Activated naive CD8-positive, alpha-beta T cell treated with anti-CD3 and anti-CD28 coated beads, Interleukin-2, amount 50 U/mL, for 24 hours (primary cell): ENCODE results near the gene LRCH1.
"Not testable (repeated sequence)": the region's sequence is repeated elsewhere in the genome, so short reads cannot be mapped to it uniquely, and the experiment has no call there.

Source experiments
- ATAC-seq: fragments of 150-1000 bp; cut with Tn5 transposase; one replicate; pipeline ENCODE4 v1.10.0; 2021
- DNase-seq: peaks from one replicate; pipeline ENCODE4 v3.0.0; 2021
- H3K27ac Mint-ChIP-seq: one replicate; pipeline ENCODE4 v1.8.0; 2021; ENCODE audit warnings: mild to moderate bottlenecking, mixed read lengths
- H3K27me3 Mint-ChIP-seq: one replicate; pipeline ENCODE4 v1.8.0; 2021; ENCODE audit warnings: mixed read lengths
- H3K36me3 Mint-ChIP-seq: one replicate; pipeline ENCODE4 v1.8.0; 2021; ENCODE audit warnings: low read depth, mixed read lengths
- H3K4me1 Mint-ChIP-seq: one replicate; pipeline ENCODE4 v1.8.0; 2021; ENCODE audit warnings: mixed read lengths
- H3K4me3 Mint-ChIP-seq: one replicate; pipeline ENCODE4 v1.8.0; 2021; ENCODE audit warnings: mild to moderate bottlenecking, moderate library complexity, mixed read lengths
- H3K9me3 Mint-ChIP-seq: one replicate; pipeline ENCODE4 v1.8.0; 2021; ENCODE audit warnings: mixed read lengths

The LRCH1 gene

DNA sequence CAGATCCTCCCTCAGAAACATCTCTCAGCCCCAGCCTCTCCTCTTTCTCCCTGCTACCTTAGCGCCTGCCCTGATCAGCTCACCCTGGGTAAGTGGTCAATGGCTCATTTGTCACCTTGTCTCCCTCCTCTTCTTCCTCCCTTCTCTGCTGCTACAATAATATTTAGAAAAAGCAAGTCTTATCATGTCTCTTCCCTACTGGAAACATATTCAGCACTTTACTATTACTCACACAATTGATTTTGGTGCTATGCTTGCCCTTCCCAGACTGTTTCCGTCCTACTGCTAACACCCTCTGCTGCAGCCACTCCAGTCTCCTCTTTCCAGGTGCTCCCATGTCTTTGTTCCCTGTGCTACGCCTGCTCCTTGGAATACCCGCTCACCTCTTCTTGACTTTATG is 208.2 kb downstream of the LRCH1 start:
- H3K27me3 Mint-ChIP-seq, result peaks cover 5% of the 10 kb centered on the region

DNA sequence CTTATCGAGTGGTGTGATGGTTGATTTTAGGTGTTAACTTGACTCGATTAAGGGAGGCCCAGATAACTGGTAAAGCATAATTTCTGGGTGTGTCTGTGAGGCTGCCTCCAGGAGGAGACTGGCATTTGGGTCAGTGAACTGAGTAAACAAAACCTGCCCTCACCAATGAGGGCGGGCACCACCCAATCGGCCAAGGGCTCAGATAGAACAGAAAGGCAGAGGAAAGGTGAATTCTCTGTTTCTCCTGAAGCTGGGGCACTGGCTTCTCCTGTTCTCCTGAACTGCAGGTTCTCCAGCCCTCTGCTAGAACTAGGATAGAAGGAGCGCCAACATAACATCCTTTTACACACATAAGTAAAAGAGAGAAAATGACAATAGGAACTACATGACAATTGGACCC is 208.9 kb downstream of the LRCH1 start:
- Mint-ChIP-seq H3K4me1 (peaks cover 5% of the 10 kb centered on the region), H3K4me3 (no peak overlapping the region), H3K27me3 (peaks cover 5% of the 10 kb centered on the region), H3K36me3 (no peaks in the 10 kb centered on the region), H3K27ac (no peak overlapping the region), H3K9me3 (no peaks in the 10 kb centered on the region)
- no peak for ATAC-seq
- no peak for DNase-seq

More for the DNA sequence above, 208.2 kb downstream of the LRCH1 start:
- no peak overlapping the region for H3K27ac Mint-ChIP-seq
- no peak for ATAC-seq
- no peaks in the 10 kb centered on the region for H3K9me3 Mint-ChIP-seq
- H3K36me3 Mint-ChIP-seq, result no peaks in the 10 kb centered on the region
- DNase-seq, result no peak
- H3K4me3 Mint-ChIP-seq, result no peak overlapping the region
- peaks cover 5% of the 10 kb centered on the region for H3K4me1 Mint-ChIP-seq

DNA sequence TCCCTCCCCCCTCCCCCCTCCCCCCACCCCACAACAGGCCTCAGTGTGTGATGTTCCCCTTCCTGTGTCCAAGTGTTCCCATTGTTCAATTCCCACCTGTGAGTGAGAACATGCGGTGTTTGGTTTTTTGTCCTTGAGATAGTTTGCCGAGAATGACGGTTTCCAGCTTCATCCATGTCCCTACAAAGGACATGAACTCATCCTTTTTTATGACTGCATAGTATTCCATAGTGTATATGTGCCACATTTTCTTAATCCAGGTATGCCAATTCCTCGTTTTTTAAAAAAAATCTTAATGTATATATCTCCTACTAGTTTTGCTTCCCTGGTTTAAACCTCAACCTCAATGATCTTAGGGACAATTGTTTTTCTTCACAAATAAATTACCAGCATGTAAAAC is 217.0 kb downstream of the LRCH1 start:
- H3K27ac Mint-ChIP-seq, H3K4me3 Mint-ChIP-seq, H3K27me3 Mint-ChIP-seq, H3K4me1 Mint-ChIP-seq, ATAC-seq, H3K9me3 Mint-ChIP-seq, DNase-seq: not testable (repeated sequence)
- peaks cover 50% of the 10 kb centered on the region for H3K36me3 Mint-ChIP-seq

DNA sequence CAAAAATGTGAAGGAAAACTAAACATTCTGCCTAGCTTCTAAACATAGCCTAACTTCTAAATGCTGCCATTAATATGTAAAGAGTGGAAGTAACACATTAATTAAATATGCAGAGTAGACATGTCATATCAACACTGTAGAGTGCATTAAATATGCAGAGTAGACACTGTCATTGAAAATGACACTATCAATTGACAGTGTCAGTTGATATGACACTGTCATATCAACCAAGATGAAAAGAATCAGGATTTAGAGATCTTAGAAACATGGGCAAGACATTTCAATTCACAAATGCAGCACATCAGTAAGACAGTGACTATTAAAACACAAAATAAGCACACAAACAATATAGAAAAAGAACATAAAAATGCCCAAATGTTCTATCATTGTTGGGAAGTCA is 218.7 kb downstream of the LRCH1 start:
- DNase-seq, result no peak
- Mint-ChIP-seq H3K27me3 (no peaks in the 10 kb centered on the region), H3K9me3 (no peaks in the 10 kb centered on the region), H3K27ac (no peak overlapping the region), H3K4me3 (no peak overlapping the region), H3K36me3 (peaks cover 63% of the 10 kb centered on the region), H3K4me1 (no peaks in the 10 kb centered on the region)
- no peak for ATAC-seq

DNA sequence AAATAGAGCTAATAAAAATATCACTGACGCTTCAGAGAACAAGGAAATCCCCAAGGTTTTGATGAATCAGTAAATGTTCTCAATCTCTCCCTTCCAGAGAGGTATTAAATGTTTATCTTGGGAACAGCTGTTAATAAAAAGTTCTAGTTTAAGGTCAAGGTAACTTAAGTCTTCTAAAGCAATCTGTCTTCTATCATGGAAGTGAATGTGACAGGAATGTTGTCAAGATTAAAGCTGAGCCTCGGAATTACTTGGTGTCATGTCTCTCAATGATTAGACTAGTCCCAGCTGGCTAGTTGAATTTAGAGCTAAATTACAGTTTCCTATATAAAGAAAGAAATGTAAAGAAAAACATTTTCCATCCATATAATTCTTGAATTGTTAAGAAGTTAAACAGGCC is 220.6 kb downstream of the LRCH1 start:
- peaks cover 72% of the 10 kb centered on the region for H3K36me3 Mint-ChIP-seq
- DNase-seq, result no peak
- H3K9me3 Mint-ChIP-seq, result no peaks in the 10 kb centered on the region
- no peak overlapping the region for H3K4me3 Mint-ChIP-seq
- H3K27me3 Mint-ChIP-seq, result no peaks in the 10 kb centered on the region
- no peak overlapping the region for H3K27ac Mint-ChIP-seq
- no peaks in the 10 kb centered on the region for H3K4me1 Mint-ChIP-seq
- ATAC-seq, result no peak

DNA sequence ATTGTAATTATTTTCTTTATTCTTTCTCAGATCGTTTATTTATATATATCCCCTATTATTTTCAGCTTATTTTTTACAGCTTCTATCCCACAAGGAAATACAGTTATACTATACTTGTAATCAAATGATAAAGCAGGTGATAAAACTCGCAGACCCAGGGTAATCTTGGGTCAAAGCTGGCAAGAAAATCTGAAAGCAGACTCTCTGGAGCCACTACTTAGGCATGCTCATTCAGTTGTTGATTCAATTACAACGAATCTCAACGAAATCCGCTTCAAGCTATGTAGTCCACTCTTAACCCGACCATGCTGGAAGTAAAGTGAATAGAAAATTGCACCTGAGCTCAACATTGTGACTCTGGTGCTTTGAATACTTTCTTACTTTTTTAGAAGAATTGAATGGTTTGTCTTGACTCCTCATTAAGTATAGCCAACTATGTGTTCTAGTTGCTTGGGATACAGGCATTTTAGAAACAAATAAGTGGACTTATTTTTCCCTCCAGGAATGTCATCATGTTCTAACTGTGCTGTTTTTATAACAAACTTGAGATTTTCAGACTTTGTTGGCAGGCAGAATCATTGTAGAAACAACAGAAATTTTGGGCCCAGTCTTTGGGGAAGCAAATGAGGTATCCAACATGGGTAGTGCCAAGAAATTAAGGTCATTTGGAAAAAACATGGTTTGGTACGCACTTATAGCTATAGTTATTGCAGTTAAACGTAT is 222.6 kb downstream of the LRCH1 start:
- Mint-ChIP-seq H3K9me3 (no peaks in the 10 kb centered on the region), H3K4me3 (no peak overlapping the region), H3K4me1 (no peaks in the 10 kb centered on the region), H3K27ac (no peak overlapping the region), H3K36me3 (peaks cover 77% of the 10 kb centered on the region), H3K27me3 (no peaks in the 10 kb centered on the region)
- DNase-seq (no peak), ATAC-seq (no peak)

DNA sequence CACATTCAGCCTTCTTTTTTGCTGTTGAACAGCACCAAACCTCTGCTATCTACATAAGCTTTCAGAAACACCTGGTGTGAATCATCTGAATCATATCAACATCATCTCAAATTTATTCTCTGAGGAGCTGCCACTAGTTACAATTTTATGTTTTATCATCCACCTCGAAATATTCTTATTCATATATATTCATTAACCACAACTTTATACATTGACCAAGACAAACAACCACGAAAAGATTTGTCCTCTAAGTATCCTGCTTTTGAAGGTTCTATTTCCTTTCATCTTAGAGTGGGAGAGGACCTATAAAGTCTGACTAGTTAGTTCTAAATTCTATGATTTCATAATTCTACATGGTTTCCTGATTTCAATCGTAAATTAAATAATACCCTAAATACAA is 225.1 kb downstream of the LRCH1 start:
- H3K27ac Mint-ChIP-seq, result no peak overlapping the region
- no peaks in the 10 kb centered on the region for H3K9me3 Mint-ChIP-seq
- no peaks in the 10 kb centered on the region for H3K27me3 Mint-ChIP-seq
- no peaks in the 10 kb centered on the region for H3K4me1 Mint-ChIP-seq
- H3K36me3 Mint-ChIP-seq, result peaks cover 71% of the 10 kb centered on the region
- no peak for ATAC-seq
- no peak overlapping the region for H3K4me3 Mint-ChIP-seq
- DNase-seq, result no peak

DNA sequence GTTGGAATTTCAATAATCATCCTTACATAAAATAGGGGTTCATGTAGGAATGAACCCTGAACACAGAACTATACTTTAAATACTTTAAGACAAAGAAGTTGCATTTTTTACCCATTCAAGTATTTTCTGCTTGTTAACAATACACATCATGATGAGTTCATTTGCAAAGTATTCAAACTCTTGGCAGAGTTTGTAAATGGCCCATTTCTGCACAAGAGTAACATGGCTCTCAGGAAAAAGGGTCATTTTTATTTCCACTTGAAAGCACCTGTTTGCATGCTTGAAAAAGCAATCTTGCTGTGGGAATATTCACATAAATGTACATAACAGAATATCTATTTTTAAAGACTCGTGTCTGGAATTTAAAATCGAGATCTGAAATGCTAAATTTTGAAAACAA is 225.9 kb downstream of the LRCH1 start:
- Mint-ChIP-seq H3K9me3 (no peaks in the 10 kb centered on the region), H3K36me3 (peaks cover 65% of the 10 kb centered on the region), H3K4me3 (no peak overlapping the region), H3K27ac (no peak overlapping the region), H3K4me1 (no peaks in the 10 kb centered on the region), H3K27me3 (no peaks in the 10 kb centered on the region)
- ATAC-seq (no peak), DNase-seq (no peak)

DNA sequence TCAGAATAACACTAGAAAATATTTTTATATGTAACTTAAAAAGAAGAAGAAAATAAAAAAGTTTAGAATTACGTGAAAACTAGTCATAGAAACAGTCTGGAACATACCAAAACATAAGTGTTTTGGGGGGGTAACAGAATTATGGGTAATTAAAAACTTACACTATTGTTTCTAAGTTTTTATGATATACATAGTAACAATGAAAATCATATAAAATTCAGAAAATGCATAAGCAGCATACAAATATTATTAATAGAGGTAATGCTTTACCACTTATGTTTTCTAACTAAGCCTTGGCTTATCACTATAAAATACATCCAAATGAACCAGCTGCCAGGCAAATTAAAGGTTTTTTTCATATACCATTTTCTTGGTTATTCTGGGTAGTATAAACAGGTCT is 229.1 kb downstream of the LRCH1 start:
- no peaks in the 10 kb centered on the region for H3K9me3 Mint-ChIP-seq
- DNase-seq (no peak), ATAC-seq (no peak)
- H3K4me3 Mint-ChIP-seq, result no peak overlapping the region
- H3K27ac Mint-ChIP-seq, result no peak overlapping the region
- H3K4me1 Mint-ChIP-seq, result no peaks in the 10 kb centered on the region
- H3K36me3 Mint-ChIP-seq, result peaks cover 61% of the 10 kb centered on the region
- H3K27me3 Mint-ChIP-seq, result no peaks in the 10 kb centered on the region

DNA sequence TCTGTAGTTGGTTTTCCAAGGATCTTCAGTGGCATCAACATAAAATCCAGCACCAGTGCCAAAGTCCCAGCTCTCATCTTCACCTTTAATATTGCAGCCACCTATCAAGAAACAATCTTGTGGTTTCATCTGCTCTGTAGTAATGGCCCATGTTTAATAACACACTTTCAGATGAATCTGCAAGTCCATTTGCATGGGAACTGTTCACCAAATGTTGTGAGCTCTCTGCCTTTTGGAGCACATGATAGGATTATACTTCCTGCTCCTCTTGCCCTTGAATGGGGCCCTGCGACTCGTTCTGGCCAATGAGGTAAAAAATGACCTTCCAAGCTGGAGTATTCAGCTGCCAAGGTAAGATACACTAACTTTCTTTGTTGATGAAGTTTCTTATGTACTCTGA is 229.7 kb downstream of the LRCH1 start:
- no peaks in the 10 kb centered on the region for H3K9me3 Mint-ChIP-seq
- H3K4me1 Mint-ChIP-seq, result no peaks in the 10 kb centered on the region
- DNase-seq, result no peak
- no peak for ATAC-seq
- H3K36me3 Mint-ChIP-seq, result peaks cover 60% of the 10 kb centered on the region
- H3K27me3 Mint-ChIP-seq, result no peaks in the 10 kb centered on the region
- no peak overlapping the region for H3K4me3 Mint-ChIP-seq
- H3K27ac Mint-ChIP-seq, result no peak overlapping the region

DNA sequence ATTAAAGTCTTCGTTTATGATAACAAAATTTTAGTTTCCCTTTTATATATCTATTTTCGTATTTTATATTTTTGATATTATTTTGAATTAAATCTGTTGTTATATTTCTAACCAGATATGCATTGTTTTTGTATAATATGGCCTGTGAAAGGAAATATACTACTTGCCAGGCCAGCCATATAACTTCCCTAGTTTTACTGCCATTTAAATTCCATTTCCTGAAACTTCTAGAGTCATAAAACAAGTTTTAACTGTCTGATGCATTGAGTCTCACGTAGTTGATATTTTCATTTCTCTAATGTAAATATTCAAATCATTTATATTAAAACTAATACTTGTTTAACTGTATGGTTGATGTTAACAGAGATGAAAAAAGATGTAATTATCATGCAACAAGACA is 230.5 kb downstream of the LRCH1 start:
- peaks cover 62% of the 10 kb centered on the region for H3K36me3 Mint-ChIP-seq
- no peak for DNase-seq
- H3K4me3 Mint-ChIP-seq, result no peak overlapping the region
- no peaks in the 10 kb centered on the region for H3K9me3 Mint-ChIP-seq
- no peak for ATAC-seq
- no peaks in the 10 kb centered on the region for H3K27me3 Mint-ChIP-seq
- H3K4me1 Mint-ChIP-seq, result peaks cover 2% of the 10 kb centered on the region
- no peak overlapping the region for H3K27ac Mint-ChIP-seq

DNA sequence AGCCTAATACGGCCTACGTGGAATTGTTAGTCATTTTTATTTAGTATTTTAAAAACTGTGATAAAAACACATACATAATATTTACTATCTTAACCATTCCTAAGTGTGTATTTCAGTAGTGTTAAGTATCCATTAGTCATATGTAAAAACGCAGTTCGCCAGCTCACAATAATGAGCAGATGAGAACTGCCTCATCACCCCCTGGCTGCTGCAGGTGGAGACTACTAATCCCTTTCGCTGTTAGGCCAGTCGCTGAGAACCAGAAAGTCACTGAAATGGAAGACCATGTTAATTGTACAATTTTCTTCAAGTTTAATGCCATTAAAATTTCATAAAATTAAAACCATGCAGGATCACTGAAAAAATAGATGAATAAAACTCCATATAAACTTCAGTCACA is 242.4 kb downstream of the LRCH1 start:
- H3K27me3 Mint-ChIP-seq, result no peaks in the 10 kb centered on the region
- ATAC-seq (no peak), DNase-seq (no peak)
- H3K4me1 Mint-ChIP-seq, result peaks cover 41% of the 10 kb centered on the region
- H3K36me3 Mint-ChIP-seq, result peaks cover 32% of the 10 kb centered on the region
- no peaks in the 10 kb centered on the region for H3K9me3 Mint-ChIP-seq
- peak overlapping the region; percentile 97 for H3K4me3 Mint-ChIP-seq
- peak overlapping the region; percentile 57 for H3K27ac Mint-ChIP-seq

DNA sequence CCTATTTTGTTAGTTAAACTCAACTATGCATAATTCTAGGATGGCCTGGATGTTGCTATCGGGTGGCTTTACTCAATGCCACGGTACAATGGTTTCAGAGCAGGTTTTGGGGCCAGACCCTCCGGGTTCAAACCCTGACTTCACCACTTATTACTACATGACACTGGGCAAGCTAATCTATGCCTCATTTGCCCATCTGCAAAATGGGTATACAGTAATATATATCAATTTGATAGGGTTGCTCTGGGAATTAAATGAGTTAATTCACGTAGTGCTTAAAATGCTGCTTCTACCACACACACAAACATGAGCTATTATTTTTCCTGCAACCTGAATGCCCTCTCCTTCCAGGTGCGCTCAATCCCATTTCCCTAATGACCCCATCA is 243.2 kb downstream of the LRCH1 start:
- peaks cover 24% of the 10 kb centered on the region for H3K36me3 Mint-ChIP-seq
- peak overlapping the region; percentile 98 for H3K27ac Mint-ChIP-seq
- ATAC-seq (no peak), DNase-seq (no peak)
- H3K27me3 Mint-ChIP-seq, result no peaks in the 10 kb centered on the region
- H3K4me3 Mint-ChIP-seq, result peak overlapping the region; percentile 97
- H3K4me1 Mint-ChIP-seq, result peaks cover 41% of the 10 kb centered on the region
- no peaks in the 10 kb centered on the region for H3K9me3 Mint-ChIP-seq

DNA sequence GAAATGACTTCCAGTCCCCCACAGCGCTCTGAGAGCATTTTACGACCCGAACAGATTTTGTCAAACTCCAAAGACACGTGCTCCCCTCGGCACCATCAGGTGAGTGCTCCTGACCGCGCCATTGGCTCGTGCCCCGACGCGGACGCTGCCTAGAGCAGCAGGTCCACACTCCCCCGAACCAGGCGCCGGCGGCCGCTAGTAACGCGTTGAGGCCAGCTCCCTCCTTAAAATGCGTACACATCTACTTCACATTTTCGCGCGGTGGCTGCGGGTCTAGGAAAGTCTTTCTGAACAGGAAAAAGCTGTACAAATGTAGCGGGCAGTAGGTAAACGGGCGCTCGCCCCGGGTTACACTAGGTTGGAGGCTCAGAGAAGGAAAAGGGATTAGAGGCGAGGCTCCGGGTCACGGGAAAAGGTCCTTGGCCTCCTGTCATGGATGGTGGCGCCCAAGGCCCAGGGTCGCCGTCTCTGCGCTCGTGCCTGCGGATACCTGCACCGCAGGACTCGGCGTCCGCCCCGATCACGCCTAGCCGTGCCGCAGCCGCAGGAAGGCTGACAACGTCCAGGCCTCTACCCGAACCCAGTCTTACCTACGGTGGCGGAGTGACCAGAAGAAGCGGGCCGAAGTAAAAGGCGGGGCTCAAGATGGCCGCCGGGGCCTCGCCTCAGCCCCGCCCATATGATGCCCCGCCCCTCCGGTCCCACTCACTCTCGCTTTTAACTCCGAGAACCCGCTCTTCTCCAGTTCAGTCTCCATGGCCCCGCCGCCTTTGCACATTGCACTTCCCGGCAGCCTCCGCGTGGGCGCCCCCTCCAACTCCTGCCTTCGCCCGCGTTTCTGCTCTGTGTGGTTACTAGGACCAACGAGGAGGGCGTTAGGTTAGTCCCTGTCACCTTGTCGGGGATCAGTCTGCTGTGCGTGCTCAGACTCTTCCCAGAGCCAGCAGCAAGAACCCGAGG is 243.8 kb downstream of the LRCH1 start, which contains the start of gene ESD:
TSS of gene ESD (minus strand) at position 647 of the 960 bp plus-strand sequence. CDS start 5,748 bp downstream, outside the sequence.
- no peaks in the 10 kb centered on the region for H3K27me3 Mint-ChIP-seq
- peak; percentile 88 for ATAC-seq
- H3K9me3 Mint-ChIP-seq, result no peaks in the 10 kb centered on the region

More for the DNA sequence above, 243.8 kb downstream of the LRCH1 start, which contains the start of gene ESD:
- peaks cover 41% of the 10 kb centered on the region for H3K4me1 Mint-ChIP-seq
- H3K27ac Mint-ChIP-seq, result peak within 1 kb of the TSS; percentile 98
- peak; percentile 96 for DNase-seq
- peak within 1 kb of the TSS; percentile 97 for H3K4me3 Mint-ChIP-seq
- peaks cover 23% of the 10 kb centered on the region for H3K36me3 Mint-ChIP-seq
